Left renal pelvis (tissue), 4 donors: Measurements from ENCODE around the gene IGFN1. TPM values are rescaled to one million over a fixed set of nuclear protein-coding genes. Genes with fewer than 3 reads are reported as not detected.
A peak's percentile ranks its signal among the peaks of the same experiment; 100 is the strongest.
"Not testable (repeated sequence)": the region's sequence is repeated elsewhere in the genome, so short reads cannot be mapped to it uniquely, and the experiment has no call there.

ENCODE experiments used
- DNase-seq, 4 donors: peaks; one replicate each; pipeline ENCODE4 v3.0.0-alpha.2; 2013; ENCODE audit warnings: low read depth in 4 of 4, low spot score in 3 of 4
- polyA plus RNA-seq, 4 donors: library from polyadenylated mRNA; unstranded; fragments of 120-200 nt; gene quantifications; one replicate each; pipeline ENCODE4 v1.2.1, GENCODE V29; 2013; ENCODE audit not compliant: insufficient read length in 4 of 4

IGFN1 gene
- polyA plus RNA-seq, 4 donors = 0.46 to 10.6 (median 1.2) TPM

GRCh38 chr1:201239646-201240045 lies 49.0 kb downstream of the IGFN1 start:
- DNase-seq = not testable (repeated sequence)

GRCh38 chr1:201240171-201240570 lies 49.5 kb downstream of the IGFN1 start:
- no peak for DNase-seq

GRCh38 chr1:201241736-201242135 lies 51.1 kb downstream of the IGFN1 start:
- DNase-seq = no peak

GRCh38 chr1:201245082-201245481 lies 54.5 kb downstream of the IGFN1 start:
- DNase-seq = no peak

GRCh38 chr1:201248721-201249559 lies 58.3 kb downstream of the IGFN1 start:
- no peak for DNase-seq

- no peak for DNase-seq
Measured at GRCh38 chr1:201250326-201251011, 59.8 kb downstream of the IGFN1 start.

DNA sequence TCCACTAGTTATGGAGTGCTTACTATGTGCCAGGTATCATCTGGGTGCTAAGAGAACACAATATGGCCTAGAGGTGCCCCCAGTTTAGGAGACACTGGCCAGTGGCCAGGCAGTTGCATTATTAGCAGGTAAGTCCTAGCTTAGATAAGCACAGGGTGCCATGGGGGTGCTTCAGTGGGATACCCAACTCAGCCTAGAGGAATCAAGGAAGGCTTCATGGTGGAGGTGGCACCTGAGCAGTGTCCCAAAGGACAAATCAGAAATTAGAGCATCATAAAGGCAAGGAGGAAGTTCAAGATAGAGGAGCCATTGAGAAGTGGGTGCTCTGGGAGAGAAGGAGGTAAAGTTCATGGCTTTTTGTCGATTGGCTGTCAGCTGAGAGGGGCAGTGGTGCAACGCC lies 60.8 kb downstream of the IGFN1 start:
- DNase-seq = no peak

GRCh38 chr1:201251851-201252430 lies 61.3 kb downstream of the IGFN1 start:
- no peak for DNase-seq

DNA sequence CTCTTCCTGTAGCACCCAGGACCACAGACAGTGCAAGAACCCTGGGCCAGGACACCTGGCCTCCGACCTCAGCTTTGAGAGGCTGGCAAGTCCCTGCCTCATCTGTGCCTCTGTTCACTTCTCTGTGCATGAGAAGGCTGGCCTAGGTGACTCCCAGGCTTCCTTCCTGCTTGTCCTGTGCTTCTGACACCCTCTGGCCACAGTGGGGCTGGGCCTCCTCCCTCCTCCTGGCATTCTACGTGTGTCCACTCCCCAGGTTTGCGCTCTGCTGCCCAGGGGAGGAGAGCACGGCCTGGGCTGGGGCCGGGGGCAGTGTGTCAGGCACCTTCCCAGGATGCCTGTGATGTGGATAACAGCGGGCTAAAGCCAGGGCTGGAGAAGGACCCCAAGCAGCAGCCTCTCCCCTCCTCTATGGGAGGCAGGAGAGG lies 62.3 kb downstream of the IGFN1 start:
- no peak for DNase-seq

GRCh38 chr1:201253411-201253810 lies 62.8 kb downstream of the IGFN1 start:
- no peak for DNase-seq

- DNase-seq = no peak
Measured at GRCh38 chr1:201253906-201254624, 63.4 kb downstream of the IGFN1 start.

DNA sequence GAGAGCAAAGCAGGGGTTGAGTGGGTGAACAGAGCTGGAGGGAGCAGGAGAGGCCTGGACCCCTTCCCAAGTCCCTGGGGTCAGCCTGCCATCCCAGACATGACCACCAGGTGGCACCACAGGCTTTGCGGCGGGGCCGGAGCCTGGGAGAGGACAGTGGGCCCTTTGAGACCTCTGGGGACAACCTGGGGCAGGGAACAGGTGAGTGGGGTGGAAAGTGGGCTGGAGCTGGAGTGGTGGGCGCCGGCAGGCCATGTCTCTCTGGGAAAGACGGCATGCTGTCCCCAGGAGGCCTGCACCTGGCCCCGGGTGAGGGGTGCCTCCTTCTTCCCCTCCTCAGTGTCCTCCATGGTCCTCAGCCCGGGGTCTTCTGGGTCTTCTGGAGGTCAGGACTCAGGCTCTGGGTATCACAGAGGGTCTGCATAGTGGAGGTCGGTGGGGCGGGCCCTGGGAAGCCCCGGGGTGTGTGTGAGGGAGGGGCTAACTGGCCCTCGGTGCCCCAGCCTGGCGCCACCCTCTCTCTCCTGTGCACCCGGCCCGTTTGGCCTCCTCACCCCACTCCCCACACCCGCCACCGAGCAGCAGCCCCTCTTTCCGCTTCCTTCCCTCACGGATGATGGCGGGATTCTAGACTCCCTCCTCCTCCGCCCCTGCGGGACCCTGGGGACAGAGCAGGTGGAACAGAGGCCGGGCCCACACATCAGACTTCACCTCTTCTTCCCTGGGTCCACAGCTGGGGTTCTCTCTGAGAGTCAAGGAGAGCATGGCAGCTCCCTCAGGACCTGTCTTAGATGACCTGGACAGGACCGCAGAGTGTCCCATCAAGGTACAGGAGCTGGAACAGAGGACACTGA lies 64.2 kb downstream of the IGFN1 start:
- peak in 1 of 4 donors; percentile 26 for DNase-seq

DNA sequence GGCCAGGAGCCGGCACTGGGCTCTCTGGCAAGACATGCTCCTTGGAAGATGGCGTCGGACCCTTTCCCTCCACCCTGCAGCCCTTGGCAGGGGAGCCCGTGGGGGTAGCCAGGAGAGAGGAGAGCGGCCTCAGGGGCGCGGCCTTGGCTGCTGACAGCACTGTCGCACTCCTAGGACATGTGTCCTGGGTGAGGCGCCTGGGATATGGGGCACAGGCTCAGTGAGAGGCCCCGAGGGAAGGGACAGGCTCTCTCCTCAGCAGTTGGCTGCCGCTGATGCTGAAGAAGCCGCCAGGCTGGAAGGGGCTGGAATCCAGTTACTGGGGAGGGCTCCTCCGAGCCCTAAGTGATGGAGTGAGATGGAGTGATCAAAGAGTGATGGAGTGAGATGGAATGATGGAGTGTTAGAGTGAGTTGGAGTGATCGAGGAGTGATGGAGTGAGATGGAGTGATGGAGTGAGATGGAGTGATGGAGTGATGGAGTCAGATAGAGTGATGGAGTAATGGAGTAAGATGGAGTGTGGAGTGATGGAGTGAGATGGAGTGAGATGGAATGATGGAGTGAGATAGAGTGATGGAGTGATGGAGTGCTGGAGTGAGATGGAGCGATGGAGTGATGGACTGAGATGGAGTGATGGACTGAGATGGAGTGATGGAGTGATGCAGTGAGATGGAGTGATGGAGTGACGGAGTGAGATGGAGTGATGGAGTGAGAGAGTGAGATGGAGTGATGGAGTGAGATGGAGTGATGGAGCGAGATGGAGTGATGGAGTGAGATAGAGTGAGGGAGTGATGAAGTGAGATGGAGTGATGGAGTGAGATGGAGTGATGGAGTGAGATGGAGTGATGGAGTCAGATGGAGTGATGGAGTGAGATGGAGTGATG lies 65.1 kb downstream of the IGFN1 start:
- no peak for DNase-seq

DNA sequence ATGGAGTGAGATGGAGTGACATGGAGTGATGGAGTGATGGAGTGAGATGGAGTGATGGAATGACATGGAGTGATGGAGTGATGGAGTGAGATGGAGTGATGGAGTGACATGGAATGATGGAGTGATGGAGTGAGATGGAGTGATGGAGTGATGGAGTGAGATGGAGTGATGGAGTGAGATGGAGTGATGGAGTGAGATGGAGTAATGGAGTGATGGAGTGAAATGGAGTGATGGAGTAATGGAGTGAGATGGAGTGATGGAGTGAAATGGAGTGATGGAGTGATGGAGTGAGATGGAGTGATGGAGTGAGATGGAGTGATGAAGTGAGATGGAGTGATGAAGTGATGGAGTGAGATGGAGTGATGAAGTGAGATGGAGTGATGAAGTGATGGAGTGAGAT lies 67.5 kb downstream of the IGFN1 start:
- not testable (repeated sequence) for DNase-seq

DNA sequence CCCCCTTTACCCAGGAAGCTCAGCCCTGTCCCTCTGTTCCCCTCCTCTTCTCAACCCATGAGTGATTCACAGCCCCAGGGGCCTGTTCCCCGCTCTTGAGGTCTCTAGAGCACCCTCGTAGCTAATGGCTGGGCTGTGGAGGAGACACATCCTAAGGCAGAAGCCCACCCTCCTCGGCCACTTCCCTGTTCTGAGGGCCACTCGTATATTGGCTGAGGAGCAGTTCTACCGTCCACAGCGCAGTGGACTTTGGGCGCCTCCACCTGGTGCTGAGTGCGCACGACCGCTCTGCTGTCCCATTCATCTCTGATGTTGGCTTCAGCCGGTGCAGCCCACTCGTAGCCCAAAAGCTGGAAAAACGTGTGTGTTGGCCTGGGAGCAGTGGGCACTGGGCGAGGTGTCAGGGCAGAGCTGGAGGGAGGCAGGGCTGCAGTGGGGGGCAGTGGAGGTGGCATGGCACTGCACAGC lies 68.2 kb downstream of the IGFN1 start:
- DNase-seq = no peak

DNA sequence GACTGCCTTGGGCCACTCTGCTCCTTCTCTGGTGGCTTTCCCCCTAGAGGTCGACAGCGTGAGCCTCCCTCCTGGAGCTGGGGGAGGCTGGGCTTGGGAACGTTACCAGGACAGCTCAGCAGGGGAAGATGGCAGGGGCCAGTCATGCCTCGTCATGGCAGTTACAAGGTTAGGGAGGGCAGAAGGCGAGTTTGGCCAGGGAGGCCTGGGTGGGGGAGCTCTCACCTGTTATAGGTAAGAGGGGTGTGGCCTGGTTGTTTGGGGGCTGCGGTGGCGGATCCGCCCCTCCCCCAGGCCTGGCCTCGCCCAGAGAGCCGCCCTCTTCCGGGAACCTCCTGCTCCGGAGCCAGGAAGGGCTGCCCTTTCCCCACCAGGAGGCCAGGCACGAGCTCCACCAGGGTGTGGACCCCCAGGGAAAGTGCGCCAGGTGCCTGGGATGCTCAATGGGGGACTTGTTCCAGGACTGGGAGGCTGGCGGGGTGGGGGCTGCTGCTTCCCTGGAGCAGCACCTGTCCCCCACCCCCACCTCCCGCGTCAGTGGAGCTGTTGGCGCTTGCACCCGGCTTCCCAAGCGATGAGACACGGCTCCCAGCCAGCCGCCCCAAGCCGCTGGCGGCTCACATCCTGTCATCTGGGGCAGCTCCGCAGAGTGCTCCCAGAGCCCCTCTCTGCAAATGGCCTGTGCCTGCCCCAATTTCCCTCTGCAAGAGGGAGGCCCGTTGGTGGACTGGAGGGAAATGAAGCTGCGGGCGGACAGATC lies 69.0 kb downstream of the IGFN1 start:
- no peak for DNase-seq

- no peak for DNase-seq
Measured at GRCh38 chr1:201260236-201260590, 69.6 kb downstream of the IGFN1 start.

- DNase-seq = no peak
Measured at GRCh38 chr1:201260648-201261311, 70.2 kb downstream of the IGFN1 start.
